Gastroesophageal sphincter (tissue), 4 donors: ENCODE results near the gene CAMKK1. TPM values are rescaled to one million over a fixed set of nuclear protein-coding genes. Genes with fewer than 3 reads are reported as not detected.

Experiments
- ATAC-seq: fragments of 150-250 bp; one replicate; pipeline ENCODE4 v1.9.1; 2016; ENCODE audit warnings: mild to moderate bottlenecking, moderate library complexity
- H3K27ac ChIP-seq, 4 donors: fragments of 200-600 bp; sonication (generic) in 3 of 4; 1 replicate in 3 of 4; 2 replicates in 1 of 4; pipeline ENCODE4 v1.5.1; 2016 to 2019
- H3K27me3 ChIP-seq: fragments of 200-600 bp; sonication (generic); one replicate; pipeline ENCODE4 v1.5.1; 2019
- H3K36me3 ChIP-seq, 2 donors: fragments of 200-600 bp; sonication (generic); one replicate each; pipeline ENCODE4 v1.5.1; 2019; ENCODE audit warnings: control low read depth in 1 of 2
- H3K4me1 ChIP-seq, 3 donors: fragments of 200-600 bp; sonication (generic); 1 replicate in 2 of 3; 2 replicates in 1 of 3; pipeline ENCODE4 v1.5.1; 2016 to 2019; ENCODE audit warnings: control low read depth in 2 of 3
- H3K4me3 ChIP-seq, 2 donors: fragments of 200-600 bp; sonication (generic); one replicate each; pipeline ENCODE4 v1.5.1; 2019; ENCODE audit warnings: mild to moderate bottlenecking in 1 of 2, moderate library complexity in 1 of 2
- H3K9me3 ChIP-seq, 3 donors: fragments of 200-600 bp; sonication (generic); one replicate each; pipeline ENCODE4 v1.5.1; 2017 to 2019; ENCODE audit warnings: control low read depth in 2 of 3
- EP300 ChIP-seq: sonication (generic); formaldehyde crosslinking; IDR thresholded peaks from one replicate; pipeline ENCODE4 v1.6.1; 2017; ENCODE audit warnings: antibody characterized with exemption, mild to moderate bottlenecking
- POLR2A ChIP-seq, 2 donors: fragments of 450-650 bp; IDR thresholded peaks; one replicate each; pipeline ENCODE4 v1.6.1; 2017; ENCODE audit warnings: antibody characterized with exemption in 2 of 2, mild to moderate bottlenecking in 2 of 2, moderate library complexity in 1 of 2
- POLR2AphosphoS5 ChIP-seq: sonication (generic); formaldehyde crosslinking; IDR thresholded peaks from one replicate; pipeline ENCODE4 v1.6.1; 2017; ENCODE audit warnings: antibody characterized with exemption
- WGBS, 2 donors: methylation state at CpG; one replicate each; pipeline ENCODE4 v1.1.5; 2018; ENCODE audit warnings: low coverage in 1 of 2; 5-methylcytosine and 5-hydroxymethylcytosine counted together
- total RNA-seq, 4 donors: library from RNA; depleted of rRNA; stranded (reverse); fragments of >200 nt; gene quantifications; one replicate each; pipeline ENCODE4 v1.1.0, GENCODE V29; 2016
- TF ChIP-seq, protein P1 (sequence below), 4 experiments: fragments of 200-600 bp in 2 of 4; fragments of 450-650 bp in 2 of 4; sonication (generic) in 1 of 4; IDR thresholded peaks; one replicate each; pipeline ENCODE4 v1.5.1; 2017 to 2019; ENCODE audit warnings: antibody characterized with exemption in 4 of 4, mild to moderate bottlenecking in 2 of 4, moderate library complexity in 2 of 4

CAMKK1 gene
- total RNA-seq, 4 donors from 2014 or later: 3.4 to 7.1 (median 3.8) TPM

DNA sequence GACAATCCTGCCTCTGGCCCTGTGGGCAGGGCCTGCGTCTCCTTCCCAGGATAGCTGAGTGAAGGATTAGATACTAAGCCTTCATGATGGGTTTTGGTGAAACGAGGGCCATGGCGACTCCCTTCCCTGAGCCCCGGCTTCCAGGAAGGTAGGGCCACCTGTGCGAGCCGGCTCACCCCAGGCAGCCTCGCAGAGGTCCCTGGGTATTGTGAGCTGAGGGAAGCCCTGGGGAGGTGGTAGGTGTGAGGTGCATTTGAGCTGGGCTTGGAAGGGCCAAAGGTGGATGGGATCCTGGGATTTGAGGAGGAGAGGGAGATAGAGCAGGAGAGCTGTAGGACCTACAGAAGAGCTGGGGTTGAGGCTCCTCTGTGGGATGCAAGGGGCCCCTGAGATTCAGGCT lies 29.9 kb upstream of the CAMKK1 start:
- no peaks in the 10 kb centered on the region for H3K27me3 ChIP-seq
- H3K4me3 ChIP-seq: no peak overlapping the region
- no peaks in the 10 kb centered on the region for H3K36me3 ChIP-seq
- H3K4me1 ChIP-seq: peaks cover 0 to 39% (median 0%) of the 10 kb centered on the region in 3 donors
- no peaks in the 10 kb centered on the region for H3K9me3 ChIP-seq
- WGBS, 2 donors: no CpG with 5 or more reads among the region's 7 CpGs
- no peak for ATAC-seq
- TF ChIP-seq POLR2A (IDR thresholded peaks at IDR 0.05) (no peak), POLR2AphosphoS5 (no peak)
- no peak overlapping the region for H3K27ac ChIP-seq

DNA sequence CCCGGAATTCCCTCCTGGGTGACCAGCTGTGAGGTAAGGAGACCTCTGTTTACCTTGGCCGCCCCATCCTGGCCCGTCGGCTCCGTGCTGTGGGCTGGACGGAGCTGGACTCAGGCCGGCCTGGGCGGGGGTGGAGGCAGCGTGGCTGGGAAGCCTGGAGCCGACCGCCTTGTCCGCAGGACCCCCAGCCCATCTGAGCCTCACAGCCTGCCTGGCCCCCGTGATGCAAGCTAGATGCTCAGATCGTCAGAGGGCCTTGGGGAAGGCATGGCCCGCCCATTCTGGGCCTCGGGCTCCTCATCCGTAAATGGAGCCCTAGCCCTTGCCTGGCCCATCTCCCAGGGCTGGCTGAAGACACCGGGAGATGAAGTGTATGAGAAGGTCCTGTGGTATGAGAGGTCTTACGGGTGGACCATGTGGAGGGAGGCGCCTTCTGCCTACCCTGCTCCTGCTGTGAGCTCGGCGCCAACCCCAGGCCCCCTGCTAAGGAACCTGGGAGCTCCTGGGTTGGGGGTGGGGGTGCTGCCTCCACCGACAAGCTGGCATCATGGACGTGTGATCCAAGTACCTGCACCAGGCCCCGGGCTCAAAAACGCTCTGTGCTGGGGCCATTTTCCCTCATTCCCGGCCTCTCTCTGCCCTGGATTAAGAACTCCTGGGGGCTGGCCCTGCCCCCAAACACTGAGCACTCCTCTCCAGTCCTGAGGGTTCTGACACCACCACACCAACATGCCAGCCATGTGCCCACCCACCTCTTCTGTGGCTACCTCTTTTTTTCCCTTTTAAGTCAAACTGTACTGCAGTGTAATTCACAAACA lies 28.9 kb upstream of the CAMKK1 start:
- ATAC-seq: peak; percentile 8
- 100% methylated on average over 3 of the region's 27 CpGs; no CpG with 5 or more reads in 1 of the 2 donors for WGBS, 2 donors
- H3K27ac ChIP-seq: peak overlapping the region in 3 of 4 donors; percentile 31 to 76 (median 61)

GRCh38 chr17:3921006-3921405 lies 28.2 kb upstream of the CAMKK1 start:
- ATAC-seq: no peak
- TF ChIP-seq EP300: no peak
- no peak for TF ChIP-seq POLR2AphosphoS5
- no peak for TF ChIP-seq POLR2A (IDR thresholded peaks at IDR 0.05)
- Histone ChIP-seq H3K9me3 (no peaks in the 10 kb centered on the region), H3K4me3 (no peak overlapping the region), H3K4me1 (peaks cover 0 to 56% (median 7%) of the 10 kb centered on the region in 3 donors), H3K36me3 (no peaks in the 10 kb centered on the region), H3K27me3 (no peaks in the 10 kb centered on the region), H3K27ac (peak overlapping the region in 3 of 4 donors; percentile 31 to 76 (median 61))
- 93% methylated on average over 3 to 7 of the region's 16 CpGs for WGBS, 2 donors

More for the DNA sequence above, 28.9 kb upstream of the CAMKK1 start:
- TF ChIP-seq EP300: no peak
- TF ChIP-seq POLR2AphosphoS5: no peak
- TF ChIP-seq POLR2A (IDR thresholded peaks at IDR 0.05): no peak
- TF ChIP-seq, protein P1, sequence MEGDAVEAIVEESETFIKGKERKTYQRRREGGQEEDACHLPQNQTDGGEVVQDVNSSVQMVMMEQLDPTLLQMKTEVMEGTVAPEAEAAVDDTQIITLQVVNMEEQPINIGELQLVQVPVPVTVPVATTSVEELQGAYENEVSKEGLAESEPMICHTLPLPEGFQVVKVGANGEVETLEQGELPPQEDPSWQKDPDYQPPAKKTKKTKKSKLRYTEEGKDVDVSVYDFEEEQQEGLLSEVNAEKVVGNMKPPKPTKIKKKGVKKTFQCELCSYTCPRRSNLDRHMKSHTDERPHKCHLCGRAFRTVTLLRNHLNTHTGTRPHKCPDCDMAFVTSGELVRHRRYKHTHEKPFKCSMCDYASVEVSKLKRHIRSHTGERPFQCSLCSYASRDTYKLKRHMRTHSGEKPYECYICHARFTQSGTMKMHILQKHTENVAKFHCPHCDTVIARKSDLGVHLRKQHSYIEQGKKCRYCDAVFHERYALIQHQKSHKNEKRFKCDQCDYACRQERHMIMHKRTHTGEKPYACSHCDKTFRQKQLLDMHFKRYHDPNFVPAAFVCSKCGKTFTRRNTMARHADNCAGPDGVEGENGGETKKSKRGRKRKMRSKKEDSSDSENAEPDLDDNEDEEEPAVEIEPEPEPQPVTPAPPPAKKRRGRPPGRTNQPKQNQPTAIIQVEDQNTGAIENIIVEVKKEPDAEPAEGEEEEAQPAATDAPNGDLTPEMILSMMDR (IDR thresholded peaks at IDR 0.05): no peak
- Histone ChIP-seq H3K9me3 (no peaks in the 10 kb centered on the region), H3K36me3 (no peaks in the 10 kb centered on the region), H3K4me1 (peaks cover 0 to 49% (median 7%) of the 10 kb centered on the region in 3 donors), H3K4me3 (no peak overlapping the region), H3K27me3 (no peaks in the 10 kb centered on the region)

GRCh38 chr17:3919123-3919624 lies 26.3 kb upstream of the CAMKK1 start:
- H3K27ac ChIP-seq: peak overlapping the region in 3 of 4 donors; percentile 61 to 76 (median 74)
- H3K36me3 ChIP-seq: no peaks in the 10 kb centered on the region
- H3K4me3 ChIP-seq: no peak overlapping the region
- no peak for ATAC-seq
- H3K4me1 ChIP-seq: peaks cover 0 to 47% (median 7%) of the 10 kb centered on the region in 3 donors
- no peaks in the 10 kb centered on the region for H3K27me3 ChIP-seq
- no peaks in the 10 kb centered on the region for H3K9me3 ChIP-seq
- TF ChIP-seq POLR2A (IDR thresholded peaks at IDR 0.05) (no peak), EP300 (no peak), POLR2AphosphoS5 (no peak)
- TF ChIP-seq, protein P1 (IDR thresholded peaks at IDR 0.05): no peak
- 100% methylated on average over 2 of the region's 22 CpGs; no CpG with 5 or more reads in 1 of the 2 donors for WGBS, 2 donors

- TF ChIP-seq EP300: no peak
- TF ChIP-seq POLR2A (IDR thresholded peaks at IDR 0.05): no peak
- no peak for TF ChIP-seq POLR2AphosphoS5
- TF ChIP-seq, protein P1 (IDR thresholded peaks at IDR 0.05): no peak
- Histone ChIP-seq H3K4me1 (peaks cover 0 to 51% (median 7%) of the 10 kb centered on the region in 3 donors), H3K9me3 (no peaks in the 10 kb centered on the region), H3K4me3 (no peak overlapping the region), H3K27ac (peak overlapping the region in 3 of 4 donors; percentile 61 to 76 (median 74)), H3K36me3 (no peaks in the 10 kb centered on the region), H3K27me3 (no peaks in the 10 kb centered on the region)
- no peak for ATAC-seq
- WGBS, 2 donors: 59 to 72% methylated on average over 3 to 4 of the region's 8 CpGs
Observed at GRCh38 chr17:3918372-3919122, 25.7 kb upstream of the CAMKK1 start.
